Activated effector memory CD4-positive, alpha-beta T cell treated with Interleukin-2 at 50 U/mL for 16 hours (primary cell): Measurements from ENCODE around the gene CNTF.

Source experiments
- DNase-seq: peaks from one replicate; pipeline ENCODE4 v3.0.0-alpha.2; 2020

The CNTF gene

GRCh38 chr11:58608331-58608730, 14.1 kb upstream of the CNTF start:
- DNase-seq = no peak

- no peak for DNase-seq
Observed at GRCh38 chr11:58609723-58610122, 12.7 kb upstream of the CNTF start.

GRCh38 chr11:58613228-58613627, 9.2 kb upstream of the CNTF start:
- no peak for DNase-seq

GRCh38 chr11:58615559-58615958, 6.9 kb upstream of the CNTF start:
- DNase-seq = no peak

GRCh38 chr11:58616594-58616993, 5.9 kb upstream of the CNTF start:
- no peak for DNase-seq

- DNase-seq = no peak
Observed at GRCh38 chr11:58617976-58618557, 4.4 kb upstream of the CNTF start.

- DNase-seq = no peak
Observed at GRCh38 chr11:58621586-58622262, 741 bp upstream of the CNTF start.

GRCh38 chr11:58625086-58625485, 2.6 kb downstream of the CNTF start:
- no peak for DNase-seq

GRCh38 chr11:58625826-58626460, 3.5 kb downstream of the CNTF start:
- DNase-seq = no peak

- no peak for DNase-seq
Observed at GRCh38 chr11:58626934-58627483, 4.5 kb downstream of the CNTF start.

- no peak for DNase-seq
Observed at GRCh38 chr11:58628446-58628845, 6.0 kb downstream of the CNTF start.

- no peak for DNase-seq
Observed at GRCh38 chr11:58629857-58630256, 7.4 kb downstream of the CNTF start.

GRCh38 chr11:58631378-58631777, 8.9 kb downstream of the CNTF start:
- DNase-seq = no peak

- no peak for DNase-seq
Observed at GRCh38 chr11:58632510-58632909, 10.0 kb downstream of the CNTF start.

- DNase-seq = no peak
Observed at GRCh38 chr11:58636587-58636986, 14.1 kb downstream of the CNTF start.

GRCh38 chr11:58637371-58637770, 14.9 kb downstream of the CNTF start:
- no peak for DNase-seq

GRCh38 chr11:58639103-58639502, 16.6 kb downstream of the CNTF start:
- no peak for DNase-seq

- no peak for DNase-seq
Observed at GRCh38 chr11:58639669-58640068, 17.2 kb downstream of the CNTF start.

GRCh38 chr11:58640386-58641023, 18.0 kb downstream of the CNTF start:
- no peak for DNase-seq

GRCh38 chr11:58641341-58641740, 18.9 kb downstream of the CNTF start:
- no peak for DNase-seq

GRCh38 chr11:58641803-58642581, 19.5 kb downstream of the CNTF start:
- no peak for DNase-seq

- DNase-seq = no peak
Observed at GRCh38 chr11:58645854-58646253, 23.4 kb downstream of the CNTF start.

GRCh38 chr11:58647141-58647699, 24.8 kb downstream of the CNTF start:
- DNase-seq = no peak
